Measurements from ENCODE around the gene GTSF1L. TPM values are rescaled to one million over a fixed set of nuclear protein-coding genes. Genes with fewer than 3 reads are reported as not detected.
"Not testable (repeated sequence)": the region's sequence is repeated elsewhere in the genome, so short reads cannot be mapped to it uniquely, and the experiment has no call there.

Gene GTSF1L
- total RNA-seq, 1 experiment from 2014 or later = not detected

GRCh38 chr20:43761386-43762340, 34.9 kb upstream of the GTSF1L start:
- H3K23me2 ChIP-seq (ENCODE audit: insufficient read length, low read depth, low read length, poor library complexity, severe bottlenecking) = no peaks in the 10 kb centered on the region
- H2AFZ ChIP-seq (ENCODE audit: low read length) = no peak overlapping the region
- H4K8ac ChIP-seq (replicated peaks; ENCODE audit: insufficient read length, low read depth, low read length) = no peak overlapping the region
- H3K4me1 ChIP-seq (ENCODE audit: insufficient read depth, low read length) = no peaks in the 10 kb centered on the region; the same call in 1 of the 2 replicates
- no peak for DNase-seq
- H3K14ac ChIP-seq (ENCODE audit: insufficient read depth, low read length) = no peak overlapping the region
- H3K9ac ChIP-seq (ENCODE audit: extremely low read depth, insufficient read length, low read length) = no peak overlapping the region
- H3K56ac ChIP-seq (ENCODE audit: insufficient read length, low read depth, low read length) = no peak overlapping the region
- no peak overlapping the region for H3K4me3 Mint-ChIP-seq
- no peak overlapping the region for H2AK5ac ChIP-seq (ENCODE audit: insufficient read length, low read length)
- no peak overlapping the region for H2BK15ac ChIP-seq (ENCODE audit: low read depth, low read length)
- H3K9me3 Mint-ChIP-seq = no peaks in the 10 kb centered on the region
- no peak overlapping the region for H4K91ac ChIP-seq (ENCODE audit: insufficient read length, low read depth, low read length)
- no peak overlapping the region for H3K4me2 ChIP-seq (ENCODE audit: insufficient read depth, insufficient read length, low read length)
- no peaks in the 10 kb centered on the region for H3K36me3 Mint-ChIP-seq (ENCODE audit: insufficient read depth in 1 of 3, low read depth in 3 of 3)
- no peak overlapping the region for H3K27ac Mint-ChIP-seq
- H3K4ac ChIP-seq (ENCODE audit: low read depth, low read length) = no peak overlapping the region
- H4K5ac ChIP-seq (ENCODE audit: insufficient read length, low read depth, low read length) = no peak overlapping the region
- no peaks in the 10 kb centered on the region for H3K79me1 ChIP-seq (ENCODE audit: insufficient read depth, low read depth, low read length, poor library complexity, severe bottlenecking)
- H3K79me2 ChIP-seq (ENCODE audit: insufficient read depth, low read length) = no peaks in the 10 kb centered on the region
- no peak overlapping the region for H2BK5ac ChIP-seq (ENCODE audit: insufficient read length, low read length)
- H3K9me3 ChIP-seq (ENCODE audit: control insufficient read depth, low read depth, low read length) = no peaks in the 10 kb centered on the region
- no peak overlapping the region for H3K23ac ChIP-seq (ENCODE audit: insufficient read length, low read depth, low read length)
- no peak overlapping the region for H2BK20ac ChIP-seq (ENCODE audit: low read depth, low read length, poor library complexity, severe bottlenecking)
- no peak overlapping the region for H2BK120ac ChIP-seq (ENCODE audit: low read depth, low read length, poor library complexity, severe bottlenecking)
- no peaks in the 10 kb centered on the region for H3K27me3 ChIP-seq (ENCODE audit: insufficient read depth, low read length)
- no peak overlapping the region for H3T11ph ChIP-seq (ENCODE audit: low read length)
- no peaks in the 10 kb centered on the region for H4K20me1 ChIP-seq (ENCODE audit: control insufficient read depth, insufficient read depth, insufficient read length)
- no CpG with 5 or more reads among the region's 15 CpGs for WGBS (ENCODE audit: extremely low coverage, insufficient read length, low lambda C conversion rate)
- H3K27ac ChIP-seq (ENCODE audit: insufficient read length, low read depth, low read length) = no peak overlapping the region
- no peak overlapping the region for H3K18ac ChIP-seq (ENCODE audit: insufficient read length, low read depth, low read length)
- H2BK12ac ChIP-seq (ENCODE audit: insufficient read length, low read depth, low read length) = no peak overlapping the region
- peaks cover 6 to 10% of the 10 kb centered on the region in 2 experiments for H3K4me1 Mint-ChIP-seq
- no peaks in the 10 kb centered on the region; the same call in 1 of the 2 replicates for H3K27me3 Mint-ChIP-seq (ENCODE audit: low read depth)
- TF ChIP-seq, protein P1, sequence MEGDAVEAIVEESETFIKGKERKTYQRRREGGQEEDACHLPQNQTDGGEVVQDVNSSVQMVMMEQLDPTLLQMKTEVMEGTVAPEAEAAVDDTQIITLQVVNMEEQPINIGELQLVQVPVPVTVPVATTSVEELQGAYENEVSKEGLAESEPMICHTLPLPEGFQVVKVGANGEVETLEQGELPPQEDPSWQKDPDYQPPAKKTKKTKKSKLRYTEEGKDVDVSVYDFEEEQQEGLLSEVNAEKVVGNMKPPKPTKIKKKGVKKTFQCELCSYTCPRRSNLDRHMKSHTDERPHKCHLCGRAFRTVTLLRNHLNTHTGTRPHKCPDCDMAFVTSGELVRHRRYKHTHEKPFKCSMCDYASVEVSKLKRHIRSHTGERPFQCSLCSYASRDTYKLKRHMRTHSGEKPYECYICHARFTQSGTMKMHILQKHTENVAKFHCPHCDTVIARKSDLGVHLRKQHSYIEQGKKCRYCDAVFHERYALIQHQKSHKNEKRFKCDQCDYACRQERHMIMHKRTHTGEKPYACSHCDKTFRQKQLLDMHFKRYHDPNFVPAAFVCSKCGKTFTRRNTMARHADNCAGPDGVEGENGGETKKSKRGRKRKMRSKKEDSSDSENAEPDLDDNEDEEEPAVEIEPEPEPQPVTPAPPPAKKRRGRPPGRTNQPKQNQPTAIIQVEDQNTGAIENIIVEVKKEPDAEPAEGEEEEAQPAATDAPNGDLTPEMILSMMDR (conservative IDR thresholded peaks at IDR 0.05) = no peak

DNA sequence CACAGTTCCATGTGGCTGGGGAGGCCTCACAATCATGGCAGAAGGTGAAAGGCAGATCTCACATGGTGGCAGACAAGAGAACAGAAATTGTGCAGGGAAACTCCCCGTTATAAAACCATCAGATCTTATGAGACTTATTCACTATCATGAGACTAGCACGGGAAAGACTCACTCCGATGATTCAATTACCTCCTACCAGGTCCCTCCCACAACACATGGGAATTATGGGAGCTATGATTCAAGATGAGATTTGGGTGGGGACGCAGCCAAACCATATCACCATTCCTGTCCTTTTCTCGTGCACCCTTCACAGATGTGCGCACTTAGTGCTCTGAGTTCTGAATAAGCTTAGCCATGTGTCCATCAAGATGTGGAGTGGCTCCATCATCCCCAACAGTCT, 31.1 kb upstream of the GTSF1L start:
- H3K9me3 ChIP-seq (ENCODE audit: control insufficient read depth, low read depth, low read length); H3K4me2 ChIP-seq (ENCODE audit: insufficient read depth, insufficient read length, low read length); H2BK20ac ChIP-seq (ENCODE audit: low read depth, low read length, poor library complexity, severe bottlenecking); H4K8ac ChIP-seq (replicated peaks; ENCODE audit: insufficient read length, low read depth, low read length); H2BK5ac ChIP-seq (ENCODE audit: insufficient read length, low read length); H3K4me1 ChIP-seq (ENCODE audit: insufficient read depth, low read length); H3K27ac ChIP-seq (ENCODE audit: insufficient read length, low read depth, low read length); H4K91ac ChIP-seq (ENCODE audit: insufficient read length, low read depth, low read length); H3K23ac ChIP-seq (ENCODE audit: insufficient read length, low read depth, low read length); H3K36me3 Mint-ChIP-seq (ENCODE audit: insufficient read depth in 1 of 3, low read depth in 3 of 3); H4K5ac ChIP-seq (ENCODE audit: insufficient read length, low read depth, low read length); H3K56ac ChIP-seq (ENCODE audit: insufficient read length, low read depth, low read length); H2BK120ac ChIP-seq (ENCODE audit: low read depth, low read length, poor library complexity, severe bottlenecking); H3K4me3 Mint-ChIP-seq; H3K79me1 ChIP-seq (ENCODE audit: insufficient read depth, low read depth, low read length, poor library complexity, severe bottlenecking); H3K14ac ChIP-seq (ENCODE audit: insufficient read depth, low read length); H3K79me2 ChIP-seq (ENCODE audit: insufficient read depth, low read length); H2BK15ac ChIP-seq (ENCODE audit: low read depth, low read length); H3K27me3 ChIP-seq (ENCODE audit: insufficient read depth, low read length); H3K23me2 ChIP-seq (ENCODE audit: insufficient read length, low read depth, low read length, poor library complexity, severe bottlenecking); H3K9me3 Mint-ChIP-seq; H2BK12ac ChIP-seq (ENCODE audit: insufficient read length, low read depth, low read length); H3K27ac Mint-ChIP-seq; H3T11ph ChIP-seq (ENCODE audit: low read length); H3K9ac ChIP-seq (ENCODE audit: extremely low read depth, insufficient read length, low read length); H3K27me3 Mint-ChIP-seq (ENCODE audit: low read depth); H2AFZ ChIP-seq (ENCODE audit: low read length); H3K4me1 Mint-ChIP-seq; H3K18ac ChIP-seq (ENCODE audit: insufficient read length, low read depth, low read length); DNase-seq; H2AK5ac ChIP-seq (ENCODE audit: insufficient read length, low read length); H4K20me1 ChIP-seq (ENCODE audit: control insufficient read depth, insufficient read depth, insufficient read length); H3K4ac ChIP-seq (ENCODE audit: low read depth, low read length): not testable (repeated sequence)
- no CpG with 5 or more reads among the region's 6 CpGs for WGBS (ENCODE audit: extremely low coverage, insufficient read length, low lambda C conversion rate)
